ENCODE measurements around the gene AGO4.

AGO4 gene

GRCh38 chr1:35894183-35894582, 86.4 kb downstream of the AGO4 start:
- DNase-seq (ENCODE audit: low read depth in 2 of 2): no peak

GRCh38 chr1:35894656-35895055, 86.8 kb downstream of the AGO4 start:
- DNase-seq (ENCODE audit: low read depth in 2 of 2): no peak

DNA sequence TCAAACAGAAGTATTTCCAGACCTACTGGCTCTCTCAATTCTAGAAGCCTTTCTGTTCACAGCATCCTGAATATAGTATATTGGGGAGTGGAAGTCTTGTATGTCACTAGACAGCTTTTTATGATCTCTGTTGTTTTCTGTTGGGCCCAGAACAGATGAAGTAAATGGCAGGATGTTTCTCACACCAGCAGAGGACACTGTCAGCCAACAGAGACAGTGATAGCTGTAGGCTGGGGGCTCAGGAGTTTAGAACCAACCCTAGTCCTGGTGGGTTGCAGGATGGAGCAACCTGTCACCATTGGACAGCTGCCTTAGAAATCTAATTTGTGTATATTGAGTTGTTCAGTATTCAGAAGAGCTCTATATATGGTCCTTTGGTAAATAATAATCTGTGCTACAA, 92.1 kb downstream of the AGO4 start:
- no peak for DNase-seq (ENCODE audit: low read depth in 2 of 2)

DNA sequence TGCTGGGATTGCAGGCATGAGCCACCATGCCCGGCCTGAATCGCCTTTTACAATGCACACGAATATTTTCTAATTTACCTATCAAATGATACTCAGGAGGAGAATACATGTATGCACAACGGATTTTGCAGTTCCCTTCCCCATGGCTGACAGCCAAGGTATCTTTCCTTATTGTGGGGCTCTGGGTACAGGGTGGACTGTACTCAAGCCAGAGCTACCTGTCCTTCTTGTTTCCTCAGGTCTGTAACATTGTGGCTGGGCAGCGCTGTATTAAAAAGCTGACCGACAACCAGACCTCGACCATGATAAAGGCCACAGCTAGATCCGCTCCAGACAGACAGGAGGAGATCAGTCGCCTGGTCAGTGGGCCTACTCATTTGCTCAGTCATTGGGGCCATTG, 93.4 kb downstream of the AGO4 start:
- no peak for DNase-seq (ENCODE audit: low read depth in 2 of 2)

DNA sequence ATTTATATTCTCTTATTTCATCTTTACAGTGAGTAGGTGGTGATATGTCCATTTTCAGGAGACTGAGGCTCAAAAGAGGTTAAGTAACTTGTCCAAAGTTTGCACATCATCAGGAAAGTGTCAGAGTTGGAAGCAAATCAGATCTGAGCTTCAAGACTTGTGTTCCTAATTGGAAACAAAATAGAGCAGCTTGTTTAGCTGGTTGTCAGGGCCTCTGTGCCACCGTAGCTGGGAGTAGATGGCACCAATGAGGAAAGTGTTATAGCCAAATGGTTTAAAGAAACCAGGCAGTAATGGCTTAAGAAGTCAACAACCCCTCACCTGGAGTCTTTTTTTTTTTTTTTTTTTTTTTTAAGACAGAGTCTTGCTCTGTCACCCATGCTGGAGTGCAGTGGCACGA, 94.9 kb downstream of the AGO4 start:
- no peak for DNase-seq (ENCODE audit: low read depth in 2 of 2)

Measured in activated CD4-positive, alpha-beta T cell treated with anti-CD3 and anti-CD28 coated beads for 24 hours (primary cell).